Stimulated activated CD8-positive, alpha-beta memory T cell treated with anti-CD3 and anti-CD28 coated beads, Interleukin-2, amount 100 ng/mL, for 48 hours (primary cell): ENCODE data around the gene MUC20.

Experiments used
- DNase-seq, 2 donors: peaks; one replicate each; pipeline ENCODE4 v3.0.0-alpha.2; 2020; ENCODE audit warnings: low read depth in 2 of 2

The MUC20 gene

GRCh38 chr3:195755791-195756676 is 35.3 kb downstream of the MUC20 start:
- peak in 1 of 2 donors; percentile 37 for DNase-seq

- DNase-seq = no peak
Observed at GRCh38 chr3:195757438-195757770, 36.6 kb downstream of the MUC20 start.

GRCh38 chr3:195757827-195758226 is 37.0 kb downstream of the MUC20 start:
- DNase-seq = no peak

GRCh38 chr3:195758721-195759353 is 38.1 kb downstream of the MUC20 start:
- DNase-seq = no peak

- DNase-seq = no peak
Observed at GRCh38 chr3:195760345-195761122, 39.8 kb downstream of the MUC20 start.

GRCh38 chr3:195761123-195761566 is 40.4 kb downstream of the MUC20 start:
- DNase-seq = no peak

GRCh38 chr3:195761567-195762248 is 40.9 kb downstream of the MUC20 start:
- no peak for DNase-seq

GRCh38 chr3:195762249-195762585 is 41.4 kb downstream of the MUC20 start:
- DNase-seq = no peak

GRCh38 chr3:195762611-195763010 is 41.8 kb downstream of the MUC20 start:
- DNase-seq = no peak

- DNase-seq = no peak
Observed at GRCh38 chr3:195763076-195763830, 42.5 kb downstream of the MUC20 start.

- no peak for DNase-seq
Observed at GRCh38 chr3:195763843-195764825, 43.4 kb downstream of the MUC20 start.

GRCh38 chr3:195764961-195765706 is 44.4 kb downstream of the MUC20 start:
- no peak for DNase-seq

GRCh38 chr3:195766671-195767070 is 45.9 kb downstream of the MUC20 start:
- no peak for DNase-seq

- no peak for DNase-seq
Observed at GRCh38 chr3:195767792-195768191, 47.0 kb downstream of the MUC20 start.

GRCh38 chr3:195768414-195768813 is 47.6 kb downstream of the MUC20 start:
- DNase-seq = no peak

GRCh38 chr3:195768831-195769303 is 48.1 kb downstream of the MUC20 start:
- DNase-seq = no peak

GRCh38 chr3:195769551-195769950 is 48.8 kb downstream of the MUC20 start:
- no peak for DNase-seq

- DNase-seq = no peak
Observed at GRCh38 chr3:195770081-195770840, 49.5 kb downstream of the MUC20 start.
